Coronary artery (tissue), 2 donors: Measurements from ENCODE around the gene PPP1R17.

Experiments
- DNase-seq: peaks from one replicate; pipeline ENCODE4 v3.0.0-alpha.2; 2017; ENCODE audit warnings: low spot score
- H3K27ac ChIP-seq, 2 donors: fragments of 200-600 bp; sonication (generic); one replicate each; pipeline ENCODE4 v1.5.1; 2016 to 2019
- H3K4me3 ChIP-seq: fragments of 200-600 bp; sonication (generic); 2 replicates; pipeline ENCODE4 v1.5.1; 2016; ENCODE audit warnings: mild to moderate bottlenecking, moderate library complexity
- TF ChIP-seq, protein P1 (sequence below): fragments of 200-600 bp; sonication (generic); IDR thresholded peaks from one replicate; pipeline ENCODE4 v1.5.1; 2019; ENCODE audit warnings: antibody characterized with exemption

The PPP1R17 gene

DNA sequence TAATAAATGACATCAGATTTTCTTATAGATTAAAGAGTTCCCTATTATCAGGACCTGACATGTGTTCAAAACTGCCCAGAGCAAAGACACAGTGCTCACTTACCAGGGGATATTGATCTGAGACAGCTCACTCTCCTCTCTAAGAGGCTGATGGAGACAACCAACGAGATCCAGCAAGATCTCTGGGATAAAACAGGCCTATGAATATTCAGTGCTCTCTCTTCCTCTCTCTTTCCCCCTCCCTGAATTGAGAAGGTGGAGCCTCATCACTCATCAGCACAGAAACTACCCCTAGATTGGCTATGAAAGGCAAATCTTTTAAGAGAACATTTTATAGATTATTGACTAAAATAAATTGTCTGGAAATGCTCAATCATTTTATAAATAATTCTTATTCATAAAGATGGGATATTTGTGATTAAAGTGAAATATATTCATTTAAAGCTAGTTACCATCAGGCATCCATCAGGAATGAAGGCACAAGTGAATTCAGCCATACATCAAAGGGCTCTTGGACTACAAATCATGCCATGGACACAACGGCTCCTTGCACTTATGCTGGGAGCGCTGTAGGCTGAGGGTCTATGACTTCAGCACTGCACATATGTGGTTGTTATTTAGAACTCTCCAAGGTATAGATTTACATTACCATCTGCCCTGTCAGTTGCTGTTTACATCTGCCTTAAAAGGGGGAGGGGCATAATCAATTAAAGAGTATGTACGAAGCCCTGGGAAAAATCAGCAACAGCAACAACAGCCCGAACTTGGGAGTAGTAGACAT lies 3.4 kb upstream of the PPP1R17 start:
- Histone ChIP-seq H3K4me3 (no peak overlapping the region), H3K27ac (no peak overlapping the region)
- TF ChIP-seq, protein P1, sequence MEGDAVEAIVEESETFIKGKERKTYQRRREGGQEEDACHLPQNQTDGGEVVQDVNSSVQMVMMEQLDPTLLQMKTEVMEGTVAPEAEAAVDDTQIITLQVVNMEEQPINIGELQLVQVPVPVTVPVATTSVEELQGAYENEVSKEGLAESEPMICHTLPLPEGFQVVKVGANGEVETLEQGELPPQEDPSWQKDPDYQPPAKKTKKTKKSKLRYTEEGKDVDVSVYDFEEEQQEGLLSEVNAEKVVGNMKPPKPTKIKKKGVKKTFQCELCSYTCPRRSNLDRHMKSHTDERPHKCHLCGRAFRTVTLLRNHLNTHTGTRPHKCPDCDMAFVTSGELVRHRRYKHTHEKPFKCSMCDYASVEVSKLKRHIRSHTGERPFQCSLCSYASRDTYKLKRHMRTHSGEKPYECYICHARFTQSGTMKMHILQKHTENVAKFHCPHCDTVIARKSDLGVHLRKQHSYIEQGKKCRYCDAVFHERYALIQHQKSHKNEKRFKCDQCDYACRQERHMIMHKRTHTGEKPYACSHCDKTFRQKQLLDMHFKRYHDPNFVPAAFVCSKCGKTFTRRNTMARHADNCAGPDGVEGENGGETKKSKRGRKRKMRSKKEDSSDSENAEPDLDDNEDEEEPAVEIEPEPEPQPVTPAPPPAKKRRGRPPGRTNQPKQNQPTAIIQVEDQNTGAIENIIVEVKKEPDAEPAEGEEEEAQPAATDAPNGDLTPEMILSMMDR, result no peak
- DNase-seq, result no peak

DNA sequence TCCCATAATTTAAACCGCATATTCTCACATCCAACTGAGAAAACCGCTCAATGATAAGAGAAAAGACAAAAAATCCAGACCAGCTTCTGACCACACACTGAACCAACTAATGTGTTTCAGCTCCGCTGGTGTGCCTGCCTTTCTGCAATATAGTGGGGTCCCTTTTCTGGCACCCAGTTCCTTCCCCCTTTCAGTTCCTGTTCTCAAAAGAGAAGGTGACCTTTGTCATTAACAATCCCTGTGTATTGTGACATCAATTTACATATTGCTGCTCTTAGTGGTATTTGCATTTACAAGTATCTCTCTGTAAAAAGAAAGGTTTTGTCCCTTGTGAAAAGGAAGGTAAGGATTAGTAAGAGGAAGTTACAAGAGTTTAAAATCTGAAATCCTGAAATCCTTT lies 1.4 kb downstream of the PPP1R17 start:
- Histone ChIP-seq H3K4me3 (no peak overlapping the region), H3K27ac (no peak overlapping the region)
- no peak for DNase-seq
- TF ChIP-seq, protein P1, result no peak

DNA sequence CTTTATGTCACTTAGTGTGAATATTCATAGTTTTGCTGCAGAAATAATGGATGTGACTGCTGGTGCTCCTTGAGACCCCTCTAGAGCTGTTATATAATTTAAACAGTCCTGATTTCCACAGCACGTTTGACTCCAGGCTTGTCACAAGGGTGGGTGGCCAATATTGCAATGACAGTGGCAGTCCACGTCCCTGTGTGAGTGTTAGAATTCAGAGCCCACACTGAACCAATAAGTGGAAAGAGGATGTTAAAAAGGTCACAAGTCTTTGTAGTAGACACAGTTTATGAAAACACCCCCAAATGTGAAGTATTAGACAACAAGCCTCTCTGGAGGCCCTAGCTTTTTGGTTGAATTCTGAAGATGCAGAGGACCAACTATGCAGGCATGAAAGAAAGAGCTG lies 2.0 kb downstream of the PPP1R17 start:
- TF ChIP-seq, protein P1, result no peak
- Histone ChIP-seq H3K4me3 (no peak overlapping the region), H3K27ac (no peak overlapping the region)
- no peak for DNase-seq

DNA sequence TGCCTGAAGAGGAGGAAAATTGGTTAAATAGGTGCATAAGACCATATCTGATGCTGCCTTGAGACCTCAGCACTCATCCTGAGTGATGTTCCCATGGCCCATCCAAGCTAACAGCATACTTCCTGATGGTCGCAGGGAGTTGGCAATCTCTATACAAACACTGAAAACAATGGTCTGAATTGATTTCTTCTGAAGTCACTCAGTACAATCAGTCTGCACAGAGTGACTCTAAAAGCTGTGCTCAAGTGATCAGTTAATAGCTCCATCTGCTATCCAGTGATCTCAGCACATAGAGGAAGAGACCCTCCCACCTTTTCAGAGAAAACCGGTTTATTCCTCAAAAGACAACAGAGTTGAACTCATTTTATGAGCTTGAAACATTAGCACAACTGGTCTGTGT lies 3.9 kb downstream of the PPP1R17 start:
- DNase-seq, result no peak
- no peak overlapping the region for H3K27ac ChIP-seq
- TF ChIP-seq, protein P1, result no peak
- H3K4me3 ChIP-seq, result no peak overlapping the region

DNA sequence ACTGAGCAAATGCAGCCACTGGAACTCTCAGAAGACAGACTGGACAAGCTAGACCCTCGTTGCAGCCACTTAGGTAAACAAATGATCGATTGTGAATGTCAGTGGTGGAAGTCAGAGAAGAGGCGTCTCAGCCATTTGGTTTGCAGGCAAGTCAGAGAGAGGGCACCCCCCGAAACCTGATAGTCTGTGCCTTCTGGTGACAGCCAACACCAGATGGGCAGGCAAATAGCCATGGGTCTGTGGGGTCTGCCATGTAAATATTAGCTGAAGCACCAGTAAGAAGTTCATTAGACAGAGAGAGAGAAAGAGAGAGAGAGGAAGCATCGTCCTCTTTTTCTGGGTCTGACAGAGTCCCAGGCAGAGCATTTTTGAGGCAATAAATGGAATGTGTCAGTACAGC lies 5.4 kb downstream of the PPP1R17 start:
- DNase-seq, result no peak
- Histone ChIP-seq H3K4me3 (no peak overlapping the region), H3K27ac (no peak overlapping the region)
- TF ChIP-seq, protein P1, result no peak

DNA sequence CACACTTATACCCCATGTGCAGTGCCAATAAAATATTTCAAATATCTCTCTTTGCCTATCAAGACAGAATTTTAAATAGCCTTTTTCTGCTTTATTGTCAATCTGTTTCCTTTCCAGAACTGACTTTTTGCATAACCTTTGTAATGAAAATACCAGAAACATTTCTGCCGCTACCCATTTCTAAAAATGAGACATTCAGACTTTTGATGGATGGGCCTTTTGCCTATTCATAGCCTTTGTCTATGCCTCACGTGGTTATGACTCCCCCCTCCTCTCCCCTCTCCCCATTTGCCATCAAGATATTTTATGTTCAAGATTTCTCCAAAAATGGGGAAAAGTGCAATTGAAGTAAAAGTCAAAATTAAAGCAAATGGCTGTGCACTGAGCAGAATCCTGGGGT lies 5.9 kb downstream of the PPP1R17 start:
- Histone ChIP-seq H3K27ac (no peak overlapping the region), H3K4me3 (no peak overlapping the region)
- DNase-seq, result no peak
- TF ChIP-seq, protein P1, result no peak

DNA sequence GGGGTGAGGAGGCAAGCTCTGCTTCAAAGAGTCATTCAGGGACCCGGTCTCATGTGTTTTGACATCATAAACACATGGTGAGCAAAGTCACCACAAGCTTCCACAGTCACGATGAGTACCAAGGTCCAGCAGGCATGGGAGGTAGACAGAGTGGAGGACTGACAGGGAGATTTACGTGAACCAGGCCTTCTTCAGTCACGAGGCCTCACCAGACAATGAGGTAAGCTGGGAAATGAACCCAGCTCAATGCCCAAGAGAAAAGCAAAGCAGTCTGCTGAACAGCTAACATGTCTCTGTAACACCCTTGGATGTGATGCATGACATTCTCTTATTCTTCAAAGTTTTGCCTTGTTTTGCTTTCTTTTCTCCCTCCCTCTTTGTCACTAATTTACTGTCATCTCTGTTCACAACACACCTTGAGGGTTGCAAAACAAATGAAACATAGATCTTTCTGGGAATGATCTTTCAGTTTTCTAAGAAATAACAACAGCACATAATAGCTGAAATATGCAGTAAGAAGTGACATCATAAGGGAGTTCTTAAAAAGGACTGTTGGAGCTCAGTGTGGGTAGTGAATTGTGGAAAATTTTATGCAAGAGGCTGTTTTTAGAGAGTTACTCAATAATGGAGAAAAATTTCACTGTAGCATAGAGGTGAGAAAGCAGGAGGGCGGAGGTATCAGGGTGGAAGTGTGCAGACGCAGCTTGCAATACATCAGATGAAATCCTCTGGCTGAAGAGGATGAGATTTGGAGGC lies 9.0 kb downstream of the PPP1R17 start:
- TF ChIP-seq, protein P1, result no peak
- Histone ChIP-seq H3K27ac (no peak overlapping the region), H3K4me3 (no peak overlapping the region)
- DNase-seq, result no peak
